Astrocyte (in vitro differentiated cells and primary cell): Measurements from ENCODE around the gene PSG7.
"Not testable (repeated sequence)": the region's sequence is repeated elsewhere in the genome, so short reads cannot be mapped to it uniquely, and the experiment has no call there.

Experiments
- EZH2 ChIP-seq: IDR thresholded peaks from 2 replicates; pipeline ENCODE4 v1.6.1; 2012; ENCODE audit warnings: mild to moderate bottlenecking, low read length, inconsistent platforms; ENCODE audit not compliant: insufficient read depth
- TF ChIP-seq, protein P1 (sequence below): IDR thresholded peaks from 2 replicates; pipeline ENCODE4 v1.5.1; 2011; ENCODE audit warnings: low read depth, mild to moderate bottlenecking, inconsistent platforms, low read length, moderate library complexity; ENCODE audit not compliant: insufficient read depth

DNA sequence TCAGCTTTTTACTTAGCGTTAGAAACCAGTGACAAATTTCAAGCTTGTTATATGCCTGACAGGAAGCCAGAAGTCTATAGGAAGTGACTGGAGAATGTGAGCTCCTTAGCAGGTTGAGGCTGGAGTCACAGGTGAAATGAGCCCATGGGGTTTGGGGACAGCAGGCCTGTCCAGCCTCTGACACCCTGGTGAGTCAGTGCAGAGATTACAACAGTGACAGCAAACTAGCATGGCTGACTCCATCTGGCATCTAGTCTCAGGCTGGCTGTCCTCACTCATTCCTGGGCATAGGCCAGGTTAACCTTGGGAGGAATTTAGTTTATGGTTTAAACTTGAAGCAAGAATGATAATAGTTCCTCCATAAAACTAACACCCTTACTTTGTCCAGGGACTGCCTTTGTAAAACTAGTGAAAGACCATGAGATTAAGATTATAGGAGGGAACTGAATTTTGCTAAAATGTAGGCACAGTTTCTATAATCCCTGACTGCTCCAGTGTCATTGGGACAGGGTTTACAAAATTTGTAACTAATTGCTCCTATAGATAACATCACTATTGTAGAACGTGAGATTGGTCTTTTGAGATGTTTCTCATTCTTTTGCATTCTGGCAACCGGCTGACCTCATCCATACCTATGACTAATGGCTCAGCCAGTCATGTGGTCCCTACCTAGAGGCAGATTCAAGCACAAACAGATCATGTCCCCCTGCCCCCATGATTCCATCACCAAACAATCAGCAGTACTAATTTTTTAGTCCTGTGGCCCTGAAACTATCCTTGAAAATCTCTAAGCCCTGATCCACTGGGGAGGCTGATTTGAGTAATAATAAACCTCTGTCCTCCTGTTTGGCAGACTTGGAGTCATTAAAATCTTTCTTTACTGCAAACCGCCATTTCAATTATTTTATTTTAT lies 61.9 kb downstream of the PSG7 start:
- TF ChIP-seq, protein P1, sequence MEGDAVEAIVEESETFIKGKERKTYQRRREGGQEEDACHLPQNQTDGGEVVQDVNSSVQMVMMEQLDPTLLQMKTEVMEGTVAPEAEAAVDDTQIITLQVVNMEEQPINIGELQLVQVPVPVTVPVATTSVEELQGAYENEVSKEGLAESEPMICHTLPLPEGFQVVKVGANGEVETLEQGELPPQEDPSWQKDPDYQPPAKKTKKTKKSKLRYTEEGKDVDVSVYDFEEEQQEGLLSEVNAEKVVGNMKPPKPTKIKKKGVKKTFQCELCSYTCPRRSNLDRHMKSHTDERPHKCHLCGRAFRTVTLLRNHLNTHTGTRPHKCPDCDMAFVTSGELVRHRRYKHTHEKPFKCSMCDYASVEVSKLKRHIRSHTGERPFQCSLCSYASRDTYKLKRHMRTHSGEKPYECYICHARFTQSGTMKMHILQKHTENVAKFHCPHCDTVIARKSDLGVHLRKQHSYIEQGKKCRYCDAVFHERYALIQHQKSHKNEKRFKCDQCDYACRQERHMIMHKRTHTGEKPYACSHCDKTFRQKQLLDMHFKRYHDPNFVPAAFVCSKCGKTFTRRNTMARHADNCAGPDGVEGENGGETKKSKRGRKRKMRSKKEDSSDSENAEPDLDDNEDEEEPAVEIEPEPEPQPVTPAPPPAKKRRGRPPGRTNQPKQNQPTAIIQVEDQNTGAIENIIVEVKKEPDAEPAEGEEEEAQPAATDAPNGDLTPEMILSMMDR: not testable (repeated sequence)
- TF ChIP-seq EZH2: not testable (repeated sequence)
